DMS114 treated with DMSO at 0.1 percent for 48 hours (cell line): ENCODE results near the gene MGAT2.
"Not testable (repeated sequence)": the region's sequence is repeated elsewhere in the genome, so short reads cannot be mapped to it uniquely, and the experiment has no call there.

Experiments
- DNase-seq: peaks from one replicate; lab custom pipeline; 2025; ENCODE audit not compliant: unreplicated experiment; lab: John Stamatoyannopoulos, UW

Gene MGAT2

DNA sequence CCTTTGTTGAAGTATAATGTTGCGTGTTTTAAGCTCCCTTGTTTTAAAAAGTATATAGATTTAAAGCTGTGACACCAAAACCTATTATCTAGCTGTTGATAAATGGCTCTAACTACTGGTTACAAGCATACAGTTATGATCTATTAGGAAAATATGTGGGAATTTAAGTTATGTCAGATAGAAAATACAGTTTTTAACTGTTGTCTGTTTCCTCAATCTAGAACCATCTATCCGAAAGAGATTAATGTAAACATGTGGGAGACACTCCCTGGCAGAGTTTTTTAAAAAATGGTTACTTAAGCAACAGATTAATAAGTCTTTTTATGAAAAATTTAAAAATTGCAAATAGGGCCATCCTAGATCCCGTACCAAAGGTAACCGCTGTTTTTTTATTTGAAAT is 8.3 kb upstream of the MGAT2 start:
- DNase-seq, result no peak

DNA sequence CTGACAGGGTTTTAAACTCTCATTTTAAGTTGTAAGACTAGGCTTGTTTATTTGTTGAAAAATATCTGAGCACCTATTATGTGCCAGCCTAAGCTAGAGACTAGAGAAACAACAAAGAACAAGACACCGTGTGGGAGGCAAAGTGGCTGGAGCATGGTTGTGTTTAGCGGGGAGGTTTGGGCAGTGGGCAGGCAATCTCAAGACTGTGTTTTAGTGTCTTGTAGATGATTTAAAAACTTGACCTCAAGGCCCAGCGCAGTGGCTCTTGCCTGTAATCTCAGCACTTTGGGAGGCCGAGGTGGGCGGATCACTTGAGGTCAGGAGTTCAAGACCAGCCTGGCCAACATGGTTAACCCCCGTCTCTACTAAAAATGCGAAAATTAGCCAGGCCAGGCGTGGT is 7.9 kb upstream of the MGAT2 start:
- DNase-seq, result no peak

DNA sequence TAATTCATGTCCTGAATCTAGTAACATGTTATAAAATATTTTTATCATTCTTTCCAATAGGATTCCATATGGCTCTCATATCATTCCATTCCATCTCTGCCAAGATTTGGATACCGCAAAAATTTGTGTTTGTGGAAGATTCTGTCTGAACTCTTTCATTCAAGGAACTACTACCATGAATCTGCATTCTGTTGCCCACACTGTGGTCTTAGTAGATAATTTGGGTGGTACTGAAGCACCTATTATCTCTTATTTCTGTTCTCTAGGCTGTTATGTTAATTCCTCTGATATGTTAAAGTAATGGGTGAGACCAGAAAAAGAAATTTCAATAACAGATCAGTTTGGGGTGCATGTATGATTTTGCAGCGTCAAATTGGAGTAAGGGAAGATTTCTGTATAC is 6.4 kb upstream of the MGAT2 start:
- no peak for DNase-seq

DNA sequence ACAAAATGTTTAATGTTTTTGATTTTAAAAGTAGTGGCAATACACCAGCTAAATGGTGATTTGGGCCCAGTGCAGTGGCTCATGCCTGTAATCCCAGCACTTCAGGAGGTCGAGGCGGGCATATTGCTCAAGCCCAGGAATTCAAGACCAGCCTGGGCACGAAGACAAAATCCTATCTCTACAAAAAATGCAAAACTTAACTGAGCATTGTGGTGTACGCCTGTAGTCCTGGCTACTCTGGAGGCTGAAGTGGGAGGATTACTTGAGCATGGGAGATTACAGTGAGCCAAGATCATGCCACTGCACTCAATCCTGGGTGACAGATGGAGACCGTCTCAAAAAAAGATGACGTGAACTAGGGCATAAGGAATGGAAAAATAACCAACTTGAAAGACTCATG is 4.8 kb upstream of the MGAT2 start:
- no peak for DNase-seq

DNA sequence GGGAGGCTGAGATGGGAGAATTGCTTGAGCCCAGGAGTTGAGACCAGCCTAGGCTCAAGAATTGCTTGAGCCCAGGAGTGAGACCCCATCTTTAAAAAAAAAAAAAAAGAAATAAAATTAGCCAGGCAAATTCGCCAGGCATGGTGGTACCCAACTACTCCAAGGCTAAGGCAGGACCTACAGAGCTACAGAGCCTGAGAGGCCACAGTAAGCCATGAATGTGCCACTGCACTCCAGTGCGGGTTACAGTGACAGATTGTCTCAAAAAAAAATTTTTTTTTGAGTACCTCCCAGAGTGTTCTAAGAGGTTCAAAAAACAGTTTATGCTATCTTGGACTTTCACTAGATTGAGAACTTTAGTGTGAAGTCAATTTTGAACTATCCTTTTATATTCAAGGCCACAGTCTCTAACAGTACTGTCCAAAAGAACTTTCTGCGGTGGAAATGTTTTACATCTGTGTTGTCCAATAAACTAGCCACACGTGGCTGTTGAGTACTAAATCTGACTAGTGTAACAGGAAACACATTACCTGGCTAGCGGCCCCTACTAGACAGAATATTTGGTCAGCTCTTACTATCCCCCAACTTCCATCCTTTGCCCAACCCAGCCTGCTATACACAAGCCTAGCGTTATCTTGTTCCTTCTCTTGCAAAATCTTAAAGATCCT is 2.6 kb upstream of the MGAT2 start:
- no peak for DNase-seq

- DNase-seq, result not testable (repeated sequence)
These were observed 1.3 kb upstream of the MGAT2 start for GRCh38 chr14:49619273-49619672.

DNA sequence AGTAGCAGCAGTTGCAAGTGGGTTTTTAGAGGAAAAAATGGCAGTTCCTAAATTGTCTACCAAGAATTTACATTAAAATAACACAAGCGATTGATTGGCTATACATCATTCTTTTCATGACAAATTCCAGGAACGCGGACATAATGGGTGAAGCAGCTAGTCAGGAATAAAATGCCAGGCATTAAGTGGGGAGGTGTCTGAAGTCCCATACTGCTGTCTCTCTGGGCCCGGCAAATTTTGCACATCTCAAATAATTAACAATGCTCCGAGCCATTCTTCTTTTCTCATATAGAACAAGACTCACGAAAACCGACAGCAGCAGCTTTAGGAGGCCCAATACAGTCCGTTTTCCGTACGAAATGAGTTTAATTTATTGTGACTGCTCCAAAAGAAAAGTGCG is 869 bp upstream of the MGAT2 start:
- no peak for DNase-seq

DNA sequence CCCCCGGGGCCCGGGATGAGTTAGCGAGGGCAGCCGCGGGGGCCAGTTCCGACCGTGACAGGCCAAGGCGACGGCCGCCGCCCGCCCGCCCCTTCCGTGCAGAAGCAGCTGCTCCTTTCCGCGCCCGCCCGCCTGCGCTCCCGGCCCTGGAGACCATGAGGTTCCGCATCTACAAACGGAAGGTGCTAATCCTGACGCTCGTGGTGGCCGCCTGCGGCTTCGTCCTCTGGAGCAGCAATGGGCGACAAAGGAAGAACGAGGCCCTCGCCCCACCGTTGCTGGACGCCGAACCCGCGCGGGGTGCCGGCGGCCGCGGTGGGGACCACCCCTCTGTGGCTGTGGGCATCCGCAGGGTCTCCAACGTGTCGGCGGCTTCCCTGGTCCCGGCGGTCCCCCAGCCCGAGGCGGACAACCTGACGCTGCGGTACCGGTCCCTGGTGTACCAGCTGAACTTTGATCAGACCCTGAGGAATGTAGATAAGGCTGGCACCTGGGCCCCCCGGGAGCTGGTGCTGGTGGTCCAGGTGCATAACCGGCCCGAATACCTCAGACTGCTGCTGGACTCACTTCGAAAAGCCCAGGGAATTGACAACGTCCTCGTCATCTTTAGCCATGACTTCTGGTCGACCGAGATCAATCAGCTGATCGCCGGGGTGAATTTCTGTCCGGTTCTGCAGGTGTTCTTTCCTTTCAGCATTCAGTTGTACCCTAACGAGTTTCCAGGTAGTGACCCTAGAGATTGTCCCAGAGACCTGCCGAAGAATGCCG is 699 bp downstream of the MGAT2 start:
- no peak for DNase-seq

DNA sequence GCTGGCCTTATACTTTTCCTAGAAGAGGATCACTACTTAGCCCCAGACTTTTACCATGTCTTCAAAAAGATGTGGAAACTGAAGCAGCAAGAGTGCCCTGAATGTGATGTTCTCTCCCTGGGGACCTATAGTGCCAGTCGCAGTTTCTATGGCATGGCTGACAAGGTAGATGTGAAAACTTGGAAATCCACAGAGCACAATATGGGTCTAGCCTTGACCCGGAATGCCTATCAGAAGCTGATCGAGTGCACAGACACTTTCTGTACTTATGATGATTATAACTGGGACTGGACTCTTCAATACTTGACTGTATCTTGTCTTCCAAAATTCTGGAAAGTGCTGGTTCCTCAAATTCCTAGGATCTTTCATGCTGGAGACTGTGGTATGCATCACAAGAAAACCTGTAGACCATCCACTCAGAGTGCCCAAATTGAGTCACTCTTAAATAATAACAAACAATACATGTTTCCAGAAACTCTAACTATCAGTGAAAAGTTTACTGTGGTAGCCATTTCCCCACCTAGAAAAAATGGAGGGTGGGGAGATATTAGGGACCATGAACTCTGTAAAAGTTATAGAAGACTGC is 1.5 kb downstream of the MGAT2 start:
- no peak for DNase-seq

- no peak for DNase-seq
These were observed 2.8 kb downstream of the MGAT2 start for GRCh38 chr14:49623387-49623786.

- DNase-seq, result no peak
These were observed 3.6 kb downstream of the MGAT2 start for GRCh38 chr14:49623941-49624839.

- peak; percentile 80 for DNase-seq
These were observed 13.3 kb downstream of the MGAT2 start for GRCh38 chr14:49633640-49634546.

DNA sequence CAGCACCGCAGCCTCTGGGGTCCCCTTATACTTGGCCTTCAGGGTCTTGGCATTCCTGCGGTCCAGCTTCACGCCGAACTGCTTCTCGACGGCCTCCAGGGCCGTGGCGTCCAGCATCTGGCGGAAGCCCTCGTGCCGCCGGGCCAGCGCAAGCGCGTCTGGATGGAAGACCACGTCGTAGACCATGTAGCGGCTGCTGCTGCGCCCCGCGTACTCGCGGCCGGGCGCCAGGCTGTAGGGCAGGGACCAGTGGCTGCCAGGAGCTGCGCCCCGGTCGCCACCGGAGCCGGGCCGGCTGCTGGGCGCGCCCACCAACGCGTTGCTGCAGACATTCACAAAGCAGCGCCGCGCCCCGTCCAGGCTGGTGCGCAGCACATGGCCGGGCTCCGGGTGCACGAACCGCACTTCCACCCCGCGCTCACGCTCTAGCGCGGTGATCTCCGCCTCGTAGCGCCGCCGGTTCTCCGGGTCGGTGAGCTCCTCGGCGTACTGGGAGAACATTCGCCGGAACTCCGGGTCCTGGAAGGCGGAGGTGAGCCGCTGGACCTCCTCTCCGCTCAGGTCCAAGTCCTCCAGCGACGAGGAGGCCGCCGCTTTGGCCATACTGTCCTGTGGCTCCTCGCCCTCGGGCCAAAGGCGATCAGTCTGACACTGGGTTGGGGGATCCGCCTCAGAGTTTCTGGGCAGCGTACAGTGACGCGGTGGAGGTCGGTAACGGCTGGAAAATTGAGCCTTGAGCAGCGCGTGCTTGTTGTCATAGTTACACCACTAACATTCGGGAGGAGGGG is 14.1 kb downstream of the MGAT2 start, which contains the start of gene DNAAF2:
DNAAF2 (minus strand) TSS at position 698 of the 788 bp plus-strand sequence; CDS start at position 603, 95 bp downstream.
- no peak for DNase-seq

GRCh38 chr14:49636866-49637265 is 16.3 kb downstream of the MGAT2 start:
- no peak for DNase-seq

GRCh38 chr14:49637534-49638078 is 17.0 kb downstream of the MGAT2 start:
- DNase-seq, result no peak

DNA sequence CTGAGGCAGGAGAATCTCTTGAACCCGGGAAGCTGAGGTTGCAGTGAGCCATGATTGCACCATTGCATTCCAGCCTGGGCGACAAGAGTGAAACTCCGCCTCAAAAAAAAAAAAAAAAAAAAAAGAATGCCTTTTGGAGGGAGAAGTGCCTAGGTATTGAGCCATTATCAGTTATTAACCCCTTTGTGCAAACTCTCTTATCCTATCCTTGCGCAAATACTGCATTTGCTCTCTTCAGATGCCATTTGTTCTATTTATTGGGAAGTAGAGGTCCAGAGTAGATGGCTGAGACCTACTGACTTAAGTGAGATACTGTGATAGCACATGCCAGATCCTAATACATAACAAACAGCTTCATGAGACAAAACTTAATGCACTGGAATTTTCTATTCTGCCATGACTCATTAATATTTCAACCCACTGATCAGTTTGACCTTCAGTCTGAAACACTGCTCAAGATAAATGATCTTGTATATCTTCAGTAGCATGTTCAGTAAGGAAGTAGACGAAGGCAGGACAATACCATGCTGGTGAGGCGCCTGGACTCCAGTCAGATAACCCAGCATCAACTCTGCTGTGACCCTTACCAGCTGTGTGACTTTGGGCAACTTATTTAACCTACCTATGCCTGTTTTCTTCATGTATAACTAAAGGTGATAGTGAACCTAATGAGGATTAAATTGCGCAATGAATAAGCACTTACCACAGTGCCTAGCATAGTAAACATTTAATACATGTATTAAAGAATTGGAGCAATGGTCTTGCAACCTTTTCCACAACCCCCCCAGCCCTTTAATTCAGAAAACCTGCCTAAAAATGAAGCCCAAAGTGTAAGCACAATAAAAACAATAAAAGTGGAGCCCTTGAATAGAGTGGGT is 20.2 kb downstream of the MGAT2 start:
- DNase-seq, result no peak

- no peak for DNase-seq
These were observed 21.1 kb downstream of the MGAT2 start for GRCh38 chr14:49641697-49642129.

DNA sequence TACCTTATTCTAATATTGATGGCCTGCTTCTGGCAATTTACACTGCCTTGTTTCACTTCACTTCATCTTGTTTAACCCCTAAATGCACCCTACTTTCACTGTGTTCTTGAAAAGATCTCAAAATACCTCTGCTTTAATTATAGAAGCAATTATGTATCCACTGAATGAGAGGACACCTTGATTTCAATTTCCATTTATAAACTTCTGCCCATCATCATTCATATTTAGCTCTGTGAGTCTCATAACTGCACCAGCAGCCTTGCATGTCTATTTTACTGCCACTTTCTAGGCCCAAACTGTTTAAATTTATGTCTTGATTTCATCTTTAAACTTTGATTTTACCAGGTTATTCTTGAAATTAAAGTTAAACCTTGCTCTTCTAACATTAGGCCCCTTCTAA is 21.6 kb downstream of the MGAT2 start:
- DNase-seq, result no peak
